Lower leg skin (tissue), 3 donors: ENCODE results near the gene TBC1D26.
"Not testable (repeated sequence)": the region's sequence is repeated elsewhere in the genome, so short reads cannot be mapped to it uniquely, and the experiment has no call there.

Experiments
- CTCF ChIP-seq, 3 donors: fragments of 450-650 bp; IDR thresholded peaks; one replicate each; pipeline ENCODE4 v1.5.1; 2016; ENCODE audit warnings: antibody characterized with exemption in 3 of 3, mild to moderate bottlenecking in 3 of 3, moderate library complexity in 2 of 3
- POLR2A ChIP-seq, 2 donors: fragments of 450-650 bp; IDR thresholded peaks; one replicate each; pipeline ENCODE4 v1.6.1; 2016 to 2017; ENCODE audit warnings: antibody characterized with exemption in 2 of 2, mild to moderate bottlenecking in 1 of 2, moderate library complexity in 1 of 2

GRCh38 chr17:15704239-15704638, 27.8 kb upstream of the TBC1D26 start:
- TF ChIP-seq CTCF, POLR2A (IDR thresholded peaks at IDR 0.05): not testable (repeated sequence)
